H9 (cell line): Measurements from ENCODE around the gene DUSP5. TPM values are rescaled to one million over a fixed set of nuclear protein-coding genes. Genes with fewer than 3 reads are reported as not detected.

Source experiments
- DNase-seq: peaks from one replicate; pipeline ENCODE4 v3.0.0-alpha.2; 2017
- H2AFZ ChIP-seq: one replicate; pipeline ENCODE4 v1.6.1; 2013; ENCODE audit warnings: mild to moderate bottlenecking, low read length, control low read depth, moderate library complexity
- H2AK5ac ChIP-seq: 2 replicates; pipeline ENCODE4 v1.6.1; 2013; ENCODE audit warnings: low read length, control low read depth, mixed read lengths; ENCODE audit not compliant: insufficient read length
- H2BK120ac ChIP-seq: one replicate; pipeline ENCODE4 v1.6.1; 2013; ENCODE audit warnings: low read depth, mild to moderate bottlenecking, low read length, control low read depth, inconsistent platforms; ENCODE audit not compliant: poor library complexity, severe bottlenecking
- H2BK12ac ChIP-seq: 2 replicates; pipeline ENCODE4 v1.6.1; 2013; ENCODE audit warnings: low read length, control low read depth, mixed read lengths, low read depth; ENCODE audit not compliant: insufficient read length
- H2BK15ac ChIP-seq: 2 replicates; pipeline ENCODE4 v1.6.1; 2013; ENCODE audit warnings: low read depth, low read length, control low read depth
- H2BK20ac ChIP-seq: one replicate; pipeline ENCODE4 v1.6.1; 2013; ENCODE audit warnings: low read depth, mild to moderate bottlenecking, low read length, control low read depth, inconsistent platforms; ENCODE audit not compliant: poor library complexity, severe bottlenecking
- H2BK5ac ChIP-seq: 2 replicates; pipeline ENCODE4 v1.6.1; 2013; ENCODE audit warnings: low read length, control low read depth, mixed read lengths; ENCODE audit not compliant: insufficient read length
- H3K14ac ChIP-seq: 2 replicates; pipeline ENCODE4 v1.6.1; 2013; ENCODE audit warnings: low read length, control low read depth; ENCODE audit not compliant: insufficient read depth
- H3K18ac ChIP-seq: 2 replicates; pipeline ENCODE4 v1.6.1; 2013; ENCODE audit warnings: low read depth, mild to moderate bottlenecking, mixed read lengths, low read length, control low read depth; ENCODE audit not compliant: insufficient read length
- H3K23ac ChIP-seq: 2 replicates; pipeline ENCODE4 v1.6.1; 2013; ENCODE audit warnings: low read length, control low read depth, mixed read lengths, low read depth; ENCODE audit not compliant: insufficient read length
- H3K23me2 ChIP-seq: 2 replicates; pipeline ENCODE4 v1.6.1; 2013; ENCODE audit warnings: low read depth, mild to moderate bottlenecking, mixed read lengths, low read length, control low read depth; ENCODE audit not compliant: insufficient read length, poor library complexity, severe bottlenecking
- H3K27ac ChIP-seq: 2 replicates; pipeline ENCODE4 v1.5.1; 2013; ENCODE audit warnings: low read length, control low read depth, mixed read lengths, low read depth; ENCODE audit not compliant: insufficient read length
- H3K27me3 ChIP-seq: 2 replicates; pipeline ENCODE4 v1.6.1; 2013; ENCODE audit warnings: low read length, control low read depth, inconsistent platforms; ENCODE audit not compliant: insufficient read depth
- H3K4ac ChIP-seq: 2 replicates; pipeline ENCODE4 v1.6.1; 2013; ENCODE audit warnings: low read depth, mild to moderate bottlenecking, control low read depth, inconsistent platforms, low read length, moderate library complexity
- H3K4me1 ChIP-seq: 2 replicates; pipeline ENCODE4 v1.6.1; 2013; ENCODE audit warnings: low read length, control low read depth, inconsistent platforms; ENCODE audit not compliant: insufficient read depth
- H3K4me2 ChIP-seq: 2 replicates; pipeline ENCODE4 v1.6.1; 2013; ENCODE audit warnings: low read length, control low read depth, mixed read lengths; ENCODE audit not compliant: insufficient read length, insufficient read depth
- H3K56ac ChIP-seq: 2 replicates; pipeline ENCODE4 v1.6.1; 2013; ENCODE audit warnings: low read depth, mild to moderate bottlenecking, mixed read lengths, low read length, control low read depth; ENCODE audit not compliant: insufficient read length
- H3K79me1 ChIP-seq: 2 replicates; pipeline ENCODE4 v1.6.1; 2013; ENCODE audit warnings: low read depth, mild to moderate bottlenecking, moderate library complexity, low read length, control low read depth, inconsistent platforms; ENCODE audit not compliant: insufficient read depth, poor library complexity, severe bottlenecking
- H3K79me2 ChIP-seq: 2 replicates; pipeline ENCODE4 v1.6.1; 2013; ENCODE audit warnings: low read length, control low read depth, inconsistent platforms; ENCODE audit not compliant: insufficient read depth
- H3K9ac ChIP-seq: 2 replicates; pipeline ENCODE4 v1.6.1; 2013; ENCODE audit warnings: low read length, control low read depth, mixed read lengths; ENCODE audit not compliant: insufficient read length; ENCODE audit errors: extremely low read depth
- H3K9me3 ChIP-seq: one replicate; pipeline ENCODE4 v1.6.1; 2013; ENCODE audit warnings: low read depth, low read length, inconsistent platforms; ENCODE audit not compliant: control insufficient read depth
- H3T11ph ChIP-seq: one replicate; pipeline ENCODE4 v1.6.1; 2013; ENCODE audit warnings: mild to moderate bottlenecking, low read length, control low read depth, inconsistent platforms
- H4K20me1 ChIP-seq: one replicate; pipeline ENCODE4 v1.6.1; 2013; ENCODE audit not compliant: control insufficient read depth, insufficient read length, insufficient read depth
- H4K5ac ChIP-seq: 2 replicates; pipeline ENCODE4 v1.6.1; 2013; ENCODE audit warnings: low read depth, mild to moderate bottlenecking, mixed read lengths, low read length, control low read depth; ENCODE audit not compliant: insufficient read length
- H4K8ac ChIP-seq: replicated peaks from 2 replicates; pipeline ENCODE4 v1.6.1; 2013; ENCODE audit warnings: low read length, control low read depth, mixed read lengths, low read depth; ENCODE audit not compliant: insufficient read length
- H4K91ac ChIP-seq: 2 replicates; pipeline ENCODE4 v1.6.1; 2013; ENCODE audit warnings: low read depth, mild to moderate bottlenecking, moderate library complexity, mixed read lengths, low read length, control low read depth; ENCODE audit not compliant: insufficient read length
- H3K27ac Mint-ChIP-seq, 3 experiments: 2 replicates in 2 of 3; 3 replicates in 1 of 3; pipeline ENCODE4 v1.8.0; 2020 to 2021; ENCODE audit warnings: mixed read lengths in 3 of 3, mild to moderate bottlenecking in 1 of 3, moderate library complexity in 1 of 3
- H3K27me3 Mint-ChIP-seq: 2 replicates; pipeline ENCODE4 v1.8.0; 2021; ENCODE audit warnings: low read depth, mild to moderate bottlenecking, moderate library complexity, mixed read lengths
- H3K36me3 Mint-ChIP-seq, 3 experiments: 2 replicates in 2 of 3; 3 replicates in 1 of 3; pipeline ENCODE4 v1.8.0; 2020 to 2021; ENCODE audit warnings: low read depth in 3 of 3, mixed read lengths in 3 of 3; ENCODE audit not compliant: insufficient read depth in 1 of 3
- H3K4me1 Mint-ChIP-seq, 2 experiments: 2 replicates each; pipeline ENCODE4 v1.8.0; 2020; ENCODE audit warnings: mixed read lengths in 2 of 2
- H3K4me3 Mint-ChIP-seq, 2 experiments: 2 replicates in 1 of 2; 3 replicates in 1 of 2; pipeline ENCODE4 v1.8.0; 2020 to 2021; ENCODE audit warnings: mild to moderate bottlenecking in 2 of 2, mixed read lengths in 2 of 2, moderate library complexity in 1 of 2
- H3K9me3 Mint-ChIP-seq, 2 experiments: 2 replicates in 1 of 2; 3 replicates in 1 of 2; pipeline ENCODE4 v1.8.0; 2020; ENCODE audit warnings: mild to moderate bottlenecking in 2 of 2, mixed read lengths in 2 of 2, moderate library complexity in 1 of 2
- WGBS: extraction: QIAGEN DNeasy Blood & Tissue Kit; methylation state at CpG from one replicate; pipeline ENCODE4 v1.1.7; 2013; ENCODE audit warnings: missing lambda C conversion rate, low lambda C conversion rate, mixed read lengths; ENCODE audit not compliant: insufficient read length; ENCODE audit errors: extremely low coverage; 5-methylcytosine and 5-hydroxymethylcytosine counted together
- total RNA-seq: library from RNA; stranded (reverse); gene quantifications from 2 replicates; pipeline ENCODE4 v1.2.1, GENCODE V29; 2021
- TF ChIP-seq, protein P1 (sequence below): fragments of 200-600 bp; sonication (generic); conservative IDR thresholded peaks from 3 replicates; pipeline ENCODE4 v1.8.0; 2021; ENCODE audit warnings: antibody characterized with exemption, mild to moderate bottlenecking

The DUSP5 gene
- total RNA-seq, 1 experiment from 2014 or later = 29.3 TPM

DNA sequence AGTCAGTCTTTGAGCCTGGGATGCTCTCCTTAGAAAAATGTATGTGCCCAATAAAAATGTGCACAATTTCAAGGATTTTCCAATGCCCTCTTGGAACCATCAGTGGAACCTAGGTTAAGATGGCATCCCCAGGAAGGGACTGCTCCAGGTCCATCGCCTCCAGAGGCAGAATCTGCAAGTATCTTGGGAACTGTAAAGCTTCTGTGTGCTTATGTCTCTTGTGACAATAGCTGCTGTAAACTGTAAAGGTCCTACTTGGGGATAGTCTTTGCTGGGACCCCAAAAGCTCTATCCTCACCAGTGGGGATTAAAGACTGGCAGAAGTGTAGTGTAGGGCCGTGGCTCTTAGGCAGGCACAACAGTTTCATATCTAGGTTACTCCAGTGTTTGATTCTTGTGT, 11.9 kb downstream of the DUSP5 start:
- TF ChIP-seq, protein P1, sequence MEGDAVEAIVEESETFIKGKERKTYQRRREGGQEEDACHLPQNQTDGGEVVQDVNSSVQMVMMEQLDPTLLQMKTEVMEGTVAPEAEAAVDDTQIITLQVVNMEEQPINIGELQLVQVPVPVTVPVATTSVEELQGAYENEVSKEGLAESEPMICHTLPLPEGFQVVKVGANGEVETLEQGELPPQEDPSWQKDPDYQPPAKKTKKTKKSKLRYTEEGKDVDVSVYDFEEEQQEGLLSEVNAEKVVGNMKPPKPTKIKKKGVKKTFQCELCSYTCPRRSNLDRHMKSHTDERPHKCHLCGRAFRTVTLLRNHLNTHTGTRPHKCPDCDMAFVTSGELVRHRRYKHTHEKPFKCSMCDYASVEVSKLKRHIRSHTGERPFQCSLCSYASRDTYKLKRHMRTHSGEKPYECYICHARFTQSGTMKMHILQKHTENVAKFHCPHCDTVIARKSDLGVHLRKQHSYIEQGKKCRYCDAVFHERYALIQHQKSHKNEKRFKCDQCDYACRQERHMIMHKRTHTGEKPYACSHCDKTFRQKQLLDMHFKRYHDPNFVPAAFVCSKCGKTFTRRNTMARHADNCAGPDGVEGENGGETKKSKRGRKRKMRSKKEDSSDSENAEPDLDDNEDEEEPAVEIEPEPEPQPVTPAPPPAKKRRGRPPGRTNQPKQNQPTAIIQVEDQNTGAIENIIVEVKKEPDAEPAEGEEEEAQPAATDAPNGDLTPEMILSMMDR = no peak
- H3K14ac ChIP-seq = no peak overlapping the region
- H2BK15ac ChIP-seq = no peak overlapping the region
- H2BK12ac ChIP-seq = no peak overlapping the region
- H3K79me1 ChIP-seq = peaks cover 2% of the 10 kb centered on the region
- no peak overlapping the region for H2BK5ac ChIP-seq
- H3K56ac ChIP-seq = no peak overlapping the region
- H3K4me1 ChIP-seq = no peaks in the 10 kb centered on the region
- no peak overlapping the region for H2AFZ ChIP-seq
- H3K27ac ChIP-seq = no peak overlapping the region
- H3K27me3 ChIP-seq = no peaks in the 10 kb centered on the region
- no CpG with 5 or more reads among the region's 2 CpGs for WGBS
- no peak overlapping the region for H3K18ac ChIP-seq
- H3K36me3 Mint-ChIP-seq = peaks cover 31 to 81% (median 46%) of the 10 kb centered on the region in 3 experiments
- H3K23ac ChIP-seq = no peak overlapping the region
- no peaks in the 10 kb centered on the region; a peak in 1 of 5 replicates for H3K9me3 Mint-ChIP-seq
- DNase-seq = no peak
- H4K20me1 ChIP-seq = no peaks in the 10 kb centered on the region
- H2BK120ac ChIP-seq = no peak overlapping the region
- no peak overlapping the region for H3K4ac ChIP-seq
- no peak overlapping the region for H3K4me2 ChIP-seq
- H3K4me3 Mint-ChIP-seq = no peak overlapping the region
- H3K27ac Mint-ChIP-seq = no peak overlapping the region; a peak in 1 of 7 replicates
- H2AK5ac ChIP-seq = no peak overlapping the region
- no peaks in the 10 kb centered on the region; the same call in 1 of the 2 replicates for H3K79me2 ChIP-seq
- no peak overlapping the region for H4K8ac ChIP-seq
- H4K5ac ChIP-seq = no peak overlapping the region
- H3T11ph ChIP-seq = no peak overlapping the region
- H3K27me3 Mint-ChIP-seq = no peaks in the 10 kb centered on the region; the same call in 1 of the 2 replicates
- H3K4me1 Mint-ChIP-seq = peaks cover 0 to 3% of the 10 kb centered on the region in 2 experiments; a peak in 2 of 4 replicates
- H3K9me3 ChIP-seq = no peaks in the 10 kb centered on the region
- no peak overlapping the region for H4K91ac ChIP-seq
- H2BK20ac ChIP-seq = no peak overlapping the region
- no peaks in the 10 kb centered on the region for H3K23me2 ChIP-seq
- no peak overlapping the region for H3K9ac ChIP-seq
